Measurements from ENCODE around the gene LIPC. TPM values are rescaled to one million over a fixed set of nuclear protein-coding genes. Genes with fewer than 3 reads are reported as not detected.

The LIPC gene
- total and polyA plus RNA-seq, 9 of the 15 experiments (the other 6 are each of a cell fraction or from before 2014, with no cell fraction given): 0.07 to 0.41 (median 0.11) TPM; not detected in 2

GRCh38 chr15:58521293-58521991 is 89.7 kb downstream of the LIPC start (continued):
- TF ChIP-seq, protein P1, sequence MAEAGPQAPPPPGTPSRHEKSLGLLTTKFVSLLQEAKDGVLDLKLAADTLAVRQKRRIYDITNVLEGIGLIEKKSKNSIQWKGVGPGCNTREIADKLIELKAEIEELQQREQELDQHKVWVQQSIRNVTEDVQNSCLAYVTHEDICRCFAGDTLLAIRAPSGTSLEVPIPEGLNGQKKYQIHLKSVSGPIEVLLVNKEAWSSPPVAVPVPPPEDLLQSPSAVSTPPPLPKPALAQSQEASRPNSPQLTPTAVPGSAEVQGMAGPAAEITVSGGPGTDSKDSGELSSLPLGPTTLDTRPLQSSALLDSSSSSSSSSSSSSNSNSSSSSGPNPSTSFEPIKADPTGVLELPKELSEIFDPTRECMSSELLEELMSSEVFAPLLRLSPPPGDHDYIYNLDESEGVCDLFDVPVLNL (CRISPR knock-in tag; IDR thresholded peaks at IDR 0.05; ENCODE audit: low read depth): no peak
- TF ChIP-seq KAT2B (IDR thresholded peaks at IDR 0.05; ENCODE audit: low read depth, low read length) (no peak), GABPB1 (CRISPR knock-in tag; IDR thresholded peaks at IDR 0.05) (peak; percentile 74), ZNF347 (CRISPR knock-in tag; IDR thresholded peaks at IDR 0.05; ENCODE audit: low read depth) (no peak), ZNF830 (CRISPR knock-in tag; IDR thresholded peaks at IDR 0.05) (no peak), TFAP4 (CRISPR knock-in tag; IDR thresholded peaks at IDR 0.05; ENCODE audit: borderline replicate concordance) (peak; percentile 86; the same call in 1 of the 2 replicates), ZNF316 (IDR thresholded peaks at IDR 0.05) (peak; percentile 81), FOSL1 (tag; conservative IDR thresholded peaks at IDR 0.05) (peak; percentile 98), GATAD2B (IDR thresholded peaks at IDR 0.05; ENCODE audit: borderline replicate concordance) (0 out of 2 replicates have a peak, but pooled peaks have one; percentile 32), KLF1 (tag; IDR thresholded peaks at IDR 0.05) (no peak), ARID2 (IDR thresholded peaks at IDR 0.05) (no peak), RFX5 (IDR thresholded peaks at IDR 0.05; ENCODE audit: low read depth, low read length) (no peak), MCM3 (IDR thresholded peaks at IDR 0.05) (no peak), TFE3 (CRISPR knock-in tag; IDR thresholded peaks at IDR 0.05) (no peak), MAFK (IDR thresholded peaks at IDR 0.05; ENCODE audit: low read length) (peak; percentile 26; the same call in 1 of the 2 replicates), RCOR1 (IDR thresholded peaks at IDR 0.05; ENCODE audit: borderline replicate concordance in 1 of 2, low read depth in 2 of 2, low read length in 2 of 2) (peak in 1 of 2 experiments; percentile 86; a peak in 2 of 4 replicates), PHB (CRISPR knock-in tag; IDR thresholded peaks at IDR 0.05) (no peak), HMGN3 (IDR thresholded peaks at IDR 0.05; ENCODE audit: borderline replicate concordance, extremely low read depth, insufficient read length, low read depth, low read length) (no peak), PPARD (CRISPR knock-in tag; IDR thresholded peaks at IDR 0.05) (no peak), NR1H2 (CRISPR knock-in tag; IDR thresholded peaks at IDR 0.05) (no peak), SNAPC5 (CRISPR knock-in tag; IDR thresholded peaks at IDR 0.05) (no peak), HDAC1 (IDR thresholded peaks at IDR 0.05) (peak in 1 of 2 experiments; percentile 98; a peak in 3 of 4 replicates), TSC22D4 (tag; IDR thresholded peaks at IDR 0.05) (no peak), MCM2 (IDR thresholded peaks at IDR 0.05; ENCODE audit: low read depth) (no peak), THRA (IDR thresholded peaks at IDR 0.05) (no peak)
